ENCODE results near the gene NDRG4.

Gene NDRG4

GRCh38 chr16:58498341-58499091 is 1.4 kb upstream of the NDRG4 start:
- no peak overlapping the region for H3K4me3 ChIP-seq (ENCODE audit: control insufficient read depth, low read depth, low read length)
- DNase-seq (ENCODE audit: low read depth) = no peak
- no peak for TF ChIP-seq CTCF (conservative IDR thresholded peaks at IDR 0.05; ENCODE audit: control insufficient read depth, insufficient read depth, low read depth, low read length)

GRCh38 chr16:58499092-58499511 is 841 bp upstream of the NDRG4 start:
- H3K4me3 ChIP-seq (ENCODE audit: control insufficient read depth, low read depth, low read length) = no peak overlapping the region
- no peak for DNase-seq (ENCODE audit: low read depth)
- TF ChIP-seq CTCF (conservative IDR thresholded peaks at IDR 0.05; ENCODE audit: control insufficient read depth, insufficient read depth, low read depth, low read length) = no peak

GRCh38 chr16:58500430-58501241 is 693 bp downstream of the NDRG4 start:
- peak overlapping the region; percentile 46 for H3K4me3 ChIP-seq (ENCODE audit: control insufficient read depth, low read depth, low read length)
- TF ChIP-seq CTCF (conservative IDR thresholded peaks at IDR 0.05; ENCODE audit: control insufficient read depth, insufficient read depth, low read depth, low read length) = no peak
- DNase-seq (ENCODE audit: low read depth) = no peak

GRCh38 chr16:58501242-58502131 is 1.5 kb downstream of the NDRG4 start:
- H3K4me3 ChIP-seq (ENCODE audit: control insufficient read depth, low read depth, low read length) = no peak overlapping the region
- no peak for DNase-seq (ENCODE audit: low read depth)
- no peak for TF ChIP-seq CTCF (conservative IDR thresholded peaks at IDR 0.05; ENCODE audit: control insufficient read depth, insufficient read depth, low read depth, low read length)

GRCh38 chr16:58502217-58502921 is 2.4 kb downstream of the NDRG4 start:
- no peak for DNase-seq (ENCODE audit: low read depth)
- no peak for TF ChIP-seq CTCF (conservative IDR thresholded peaks at IDR 0.05; ENCODE audit: control insufficient read depth, insufficient read depth, low read depth, low read length)
- no peak overlapping the region for H3K4me3 ChIP-seq (ENCODE audit: control insufficient read depth, low read depth, low read length)
